Hepatocyte (in vitro differentiated cells): Measurements from ENCODE around the gene OR4S1. TPM values are rescaled to one million over a fixed set of nuclear protein-coding genes. Genes with fewer than 3 reads are reported as not detected.
"Not testable (repeated sequence)": the region's sequence is repeated elsewhere in the genome, so short reads cannot be mapped to it uniquely, and the experiment has no call there.

Experiments used
- DNase-seq: peaks from one replicate; pipeline ENCODE4 v3.0.0-alpha.2; 2016; ENCODE audit warnings: low spot score
- H2AFZ ChIP-seq: fragments of 200-600 bp; sonication (generic); 2 replicates; pipeline ENCODE4 v1.6.0; 2016; ENCODE audit warnings: antibody characterized with exemption, mild to moderate bottlenecking
- H3K27ac ChIP-seq: fragments of 200-600 bp; sonication (generic); 2 replicates; pipeline ENCODE4 v1.5.1; 2016; ENCODE audit warnings: mild to moderate bottlenecking
- H3K27me3 ChIP-seq: fragments of 200-600 bp; sonication (generic); 2 replicates; pipeline ENCODE4 v1.6.1; 2016
- H3K36me3 ChIP-seq: fragments of 200-600 bp; sonication (generic); replicated peaks from 2 replicates; pipeline ENCODE4 v1.5.1; 2016; ENCODE audit warnings: low read depth; ENCODE audit not compliant: insufficient read depth
- H3K4me1 ChIP-seq: fragments of 200-600 bp; sonication (generic); 2 replicates; pipeline ENCODE4 v1.5.1; 2016; ENCODE audit warnings: mild to moderate bottlenecking, moderate library complexity; ENCODE audit not compliant: insufficient read depth
- H3K4me2 ChIP-seq: fragments of 200-600 bp; sonication (generic); 2 replicates; pipeline ENCODE4 v1.6.0; 2016
- H3K4me3 ChIP-seq: fragments of 200-600 bp; sonication (generic); 2 replicates; pipeline ENCODE4 v1.5.1; 2016; ENCODE audit warnings: mild to moderate bottlenecking
- H3K79me2 ChIP-seq: fragments of 200-600 bp; sonication (generic); 2 replicates; pipeline ENCODE4 v1.6.0; 2017; ENCODE audit warnings: mild to moderate bottlenecking
- H3K9me2 ChIP-seq: fragments of 200-600 bp; sonication (generic); replicated peaks from 2 replicates; pipeline ENCODE4 v1.6.0; 2017; ENCODE audit warnings: mild to moderate bottlenecking; ENCODE audit not compliant: insufficient read depth
- H3K9me3 ChIP-seq: fragments of 200-600 bp; sonication (generic); 2 replicates; pipeline ENCODE4 v1.5.1; 2016; ENCODE audit warnings: low read depth, mild to moderate bottlenecking
- H4K20me1 ChIP-seq: fragments of 200-600 bp; sonication (generic); 2 replicates; pipeline ENCODE4 v1.6.0; 2016; ENCODE audit warnings: mild to moderate bottlenecking; ENCODE audit not compliant: insufficient read depth, poor library complexity, severe bottlenecking
- CTCF ChIP-seq: fragments of 200-600 bp; sonication (generic); IDR thresholded peaks from 2 replicates; pipeline ENCODE4 v1.5.1; 2016; ENCODE audit warnings: antibody characterized with exemption, mild to moderate bottlenecking; ENCODE audit not compliant: poor library complexity
- EZH2 ChIP-seq: fragments of 200-600 bp; sonication (generic); IDR thresholded peaks from 2 replicates; pipeline ENCODE4 v1.6.1; 2016; ENCODE audit warnings: antibody characterized with exemption, mild to moderate bottlenecking, borderline replicate concordance
- EZH2phosphoT487 ChIP-seq: fragments of 200-600 bp; sonication (generic); IDR thresholded peaks from one replicate; pipeline ENCODE4 v1.6.1; 2018; ENCODE audit warnings: antibody characterized with exemption, mild to moderate bottlenecking, low read depth, moderate library complexity; ENCODE audit not compliant: unreplicated experiment, severe bottlenecking
- WGBS: methylation state at CpG from one replicate; pipeline ENCODE4 v1.1.6; 2016; ENCODE audit warnings: low lambda C conversion rate; ENCODE audit errors: missing lambda C conversion rate; 5-methylcytosine and 5-hydroxymethylcytosine counted together
- polyA plus RNA-seq: library from polyadenylated mRNA; unstranded; fragments of >200 nt; fragmentation: Nextera tagmentation; extraction: Ambion mirVana; gene quantifications from 2 replicates; pipeline ENCODE4 v1.2.1, GENCODE V29; 2016
- total RNA-seq: library from RNA; depleted of rRNA; stranded (reverse); fragments of >200 nt; gene quantifications from 2 replicates; pipeline ENCODE4 v1.2.3, GENCODE V29; 2014

The OR4S1 gene
- total and polyA plus RNA-seq, 2 experiments from 2014 or later, result not detected

DNA sequence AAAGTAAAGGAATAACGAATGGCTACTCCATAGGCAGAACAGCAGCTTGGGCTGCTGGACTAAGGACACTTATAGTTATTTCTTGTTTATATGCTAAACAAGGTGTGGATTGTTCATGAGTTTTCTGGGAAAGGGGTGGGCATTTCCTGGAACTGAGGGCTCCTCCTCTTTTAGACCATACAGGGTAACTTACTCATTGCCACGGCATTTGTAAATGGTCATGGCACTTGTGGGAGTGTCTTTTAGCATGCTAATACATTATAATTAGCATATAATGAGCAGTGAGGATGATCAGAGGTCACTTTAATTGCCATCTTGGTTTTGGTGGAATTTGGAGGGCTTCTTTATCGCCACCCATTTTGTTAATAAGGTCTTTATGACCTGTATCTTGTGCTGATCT is 35.4 kb upstream of the OR4S1 start:
- DNase-seq, result no peak
- TF ChIP-seq CTCF (no peak), EZH2phosphoT487 (no peak), EZH2 (no peak)
- Histone ChIP-seq H3K9me2 (no peaks in the 10 kb centered on the region), H3K4me1 (no peaks in the 10 kb centered on the region), H3K27me3 (no peaks in the 10 kb centered on the region), H3K9me3 (no peaks in the 10 kb centered on the region), H3K4me3 (no peak overlapping the region), H3K27ac (no peak overlapping the region), H3K36me3 (no peaks in the 10 kb centered on the region), H3K79me2 (no peaks in the 10 kb centered on the region), H2AFZ (no peak overlapping the region), H3K4me2 (no peak overlapping the region), H4K20me1 (no peaks in the 10 kb centered on the region)
- 40% methylated on average over 3 of the region's 3 CpGs for WGBS

- no peak overlapping the region for H3K27ac ChIP-seq
- no peak overlapping the region for H3K4me2 ChIP-seq
- no peak overlapping the region for H3K4me3 ChIP-seq
- no peaks in the 10 kb centered on the region for H3K27me3 ChIP-seq
- no peaks in the 10 kb centered on the region for H3K9me3 ChIP-seq
- H2AFZ ChIP-seq, result no peak overlapping the region
- TF ChIP-seq CTCF, result no peak
- TF ChIP-seq EZH2phosphoT487, result no peak
- TF ChIP-seq EZH2, result no peak
- no peaks in the 10 kb centered on the region for H3K4me1 ChIP-seq
- H3K79me2 ChIP-seq, result no peaks in the 10 kb centered on the region
- no peaks in the 10 kb centered on the region for H4K20me1 ChIP-seq
- no peaks in the 10 kb centered on the region for H3K36me3 ChIP-seq
- H3K9me2 ChIP-seq, result no peaks in the 10 kb centered on the region
- WGBS, result 41% methylated on average over 1 of the region's 1 CpG
- DNase-seq, result no peak
Measured at GRCh38 chr11:48272606-48273005, 33.4 kb upstream of the OR4S1 start.

- no peaks in the 10 kb centered on the region for H3K9me3 ChIP-seq
- 45% methylated on average over 5 of the region's 5 CpGs for WGBS
- H3K4me2 ChIP-seq, result no peak overlapping the region
- H3K4me1 ChIP-seq, result no peaks in the 10 kb centered on the region
- no peak overlapping the region for H3K27ac ChIP-seq
- H3K36me3 ChIP-seq, result no peaks in the 10 kb centered on the region
- no peaks in the 10 kb centered on the region for H3K27me3 ChIP-seq
- no peaks in the 10 kb centered on the region for H4K20me1 ChIP-seq
- no peaks in the 10 kb centered on the region for H3K9me2 ChIP-seq
- no peak overlapping the region for H2AFZ ChIP-seq
- H3K4me3 ChIP-seq, result no peak overlapping the region
- DNase-seq, result peak; percentile 21
- TF ChIP-seq CTCF (peak; percentile 30), EZH2 (no peak)
- H3K79me2 ChIP-seq, result no peaks in the 10 kb centered on the region
Measured at GRCh38 chr11:48307760-48308386, 1.9 kb downstream of the OR4S1 start.

- not testable (repeated sequence) for H2AFZ ChIP-seq, H3K4me1 ChIP-seq, H4K20me1 ChIP-seq, H3K27me3 ChIP-seq, H3K9me2 ChIP-seq, H3K36me3 ChIP-seq, H3K9me3 ChIP-seq, H3K79me2 ChIP-seq, DNase-seq, H3K4me2 ChIP-seq, H3K4me3 ChIP-seq, H3K27ac ChIP-seq
- WGBS, result 61% methylated on average over 2 of the region's 2 CpGs
Measured at GRCh38 chr11:48313590-48313989, 7.6 kb downstream of the OR4S1 start.

GRCh38 chr11:48319813-48320212 is 13.8 kb downstream of the OR4S1 start:
- not testable (repeated sequence) for H2AFZ ChIP-seq

DNA sequence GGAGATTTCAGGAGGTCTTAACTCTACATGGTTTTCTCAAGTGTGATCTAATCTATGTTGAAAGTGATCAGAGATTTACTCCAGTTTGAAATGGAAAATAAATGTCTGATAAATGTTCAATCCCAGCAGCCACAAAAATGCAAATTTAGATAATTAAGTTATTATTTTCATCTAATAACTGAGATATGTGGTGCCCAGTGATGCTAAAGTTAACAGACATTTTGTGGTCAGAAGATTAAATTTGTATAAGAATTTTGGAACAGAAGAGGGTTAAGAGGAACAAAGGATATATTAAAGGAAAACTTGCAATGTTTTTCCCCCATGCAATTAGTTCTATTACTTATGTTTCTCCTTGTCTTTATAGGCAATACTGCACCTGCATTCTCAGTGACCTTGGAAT is 18.6 kb downstream of the OR4S1 start, which contains the start of gene OR4C3:
Gene OR4C3, plus strand, starts transcription at position 301 of the 400 bp plus-strand sequence. CDS start 102 bp downstream, outside the sequence.
- not testable (repeated sequence) for H3K4me2 ChIP-seq, H3K79me2 ChIP-seq, H3K4me1 ChIP-seq, H3K27me3 ChIP-seq, H3K4me3 ChIP-seq, H3K9me2 ChIP-seq, DNase-seq, H2AFZ ChIP-seq, H3K27ac ChIP-seq, H4K20me1 ChIP-seq, H3K9me3 ChIP-seq, H3K36me3 ChIP-seq

More at GRCh38 chr11:48319813-48320212, 13.8 kb downstream of the OR4S1 start:
- not testable (repeated sequence) for H3K4me1 ChIP-seq, H3K4me3 ChIP-seq, H3K27me3 ChIP-seq, H3K9me2 ChIP-seq, H4K20me1 ChIP-seq, H3K9me3 ChIP-seq, DNase-seq, H3K27ac ChIP-seq, H3K79me2 ChIP-seq, H3K4me2 ChIP-seq, H3K36me3 ChIP-seq
- WGBS, result 51% methylated on average over 2 of the region's 2 CpGs
